Measurements from ENCODE around the gene KRTAP5-1. TPM values are rescaled to one million over a fixed set of nuclear protein-coding genes. Genes with fewer than 3 reads are reported as not detected.
A peak's percentile ranks its signal among the peaks of the same experiment; 100 is the strongest.

The KRTAP5-1 gene
- total RNA-seq, 4 donors from 2014 or later = not detected

- H3K27ac ChIP-seq = no peak overlapping the region
- no peaks in the 10 kb centered on the region for H3K27me3 ChIP-seq
- peaks cover 0 to 33% (median 6%) of the 10 kb centered on the region in 4 donors for H3K4me1 ChIP-seq
These were observed 29.9 kb downstream of the KRTAP5-1 start for GRCh38 chr11:1554981-1555712.

GRCh38 chr11:1553808-1554594 lies 31.1 kb downstream of the KRTAP5-1 start:
- DNase-seq = peak in 2 of 3 donors; percentile 87 to 88
- H3K4me3 ChIP-seq = no peak overlapping the region
- no peak overlapping the region for H3K27ac ChIP-seq

More at GRCh38 chr11:1554981-1555712, 29.9 kb downstream of the KRTAP5-1 start:
- Histone ChIP-seq H3K9me3 (no peaks in the 10 kb centered on the region), H3K4me3 (no peak overlapping the region), H3K36me3 (peaks cover 0 to 7% (median 0%) of the 10 kb centered on the region in 3 donors)
- DNase-seq = no peak
- TF ChIP-seq CTCF (IDR thresholded peaks at IDR 0.05) (no peak), POLR2A (IDR thresholded peaks at IDR 0.05) (no peak)

GRCh38 chr11:1549338-1550330 lies 35.4 kb downstream of the KRTAP5-1 start:
- no peak for DNase-seq
- H3K4me1 ChIP-seq = peaks cover 0 to 32% (median 25%) of the 10 kb centered on the region in 4 donors
- peak overlapping the region in 1 of 4 donors; percentile 9 for H3K27ac ChIP-seq
- peaks cover 0 to 8% of the 10 kb centered on the region in 2 donors for H3K27me3 ChIP-seq
- no peak for TF ChIP-seq CTCF (IDR thresholded peaks at IDR 0.05)
- TF ChIP-seq POLR2A (IDR thresholded peaks at IDR 0.05) = no peak
- no peaks in the 10 kb centered on the region for H3K9me3 ChIP-seq
- no peak overlapping the region for H3K4me3 ChIP-seq
- no peaks in the 10 kb centered on the region for H3K36me3 ChIP-seq

More at GRCh38 chr11:1553808-1554594, 31.1 kb downstream of the KRTAP5-1 start:
- TF ChIP-seq CTCF (IDR thresholded peaks at IDR 0.05) = peak in 4 of 6 experiments; percentile 24 to 83 (median 64)
- TF ChIP-seq POLR2A (IDR thresholded peaks at IDR 0.05) = no peak
- H3K27me3 ChIP-seq = no peaks in the 10 kb centered on the region
- H3K36me3 ChIP-seq = peaks cover 0 to 7% (median 0%) of the 10 kb centered on the region in 3 donors
- H3K9me3 ChIP-seq = no peaks in the 10 kb centered on the region
- H3K4me1 ChIP-seq = peaks cover 0 to 21% (median 2%) of the 10 kb centered on the region in 4 donors

- H3K9me3 ChIP-seq = no peaks in the 10 kb centered on the region
- H3K27me3 ChIP-seq = peaks cover 0 to 8% of the 10 kb centered on the region in 2 donors
- H3K36me3 ChIP-seq = no peaks in the 10 kb centered on the region
- H3K4me1 ChIP-seq = peaks cover 0 to 29% (median 25%) of the 10 kb centered on the region in 4 donors
- peak overlapping the region in 2 of 4 donors; percentile 23 to 55 for H3K27ac ChIP-seq
- TF ChIP-seq CTCF (IDR thresholded peaks at IDR 0.05) (no peak), POLR2A (IDR thresholded peaks at IDR 0.05) (peak in 1 of 2 donors; percentile 52)
- peak in 2 of 3 donors; percentile 79 to 80 for DNase-seq
- H3K4me3 ChIP-seq = peak overlapping the region in 3 of 4 donors; percentile 6 to 53 (median 34)
These were observed 36.6 kb downstream of the KRTAP5-1 start for GRCh38 chr11:1548221-1549070.

Measured in Peyer's patch (tissue), 4 donors.